Colonic mucosa (tissue), 4 donors: ENCODE data around the gene TMEM179. TPM values are rescaled to one million over a fixed set of nuclear protein-coding genes. Genes with fewer than 3 reads are reported as not detected.

Experiments used
- DNase-seq: peaks from one replicate; pipeline ENCODE4 v3.0.0-alpha.2; 2020
- H3K27ac ChIP-seq: fragments of 200-600 bp; one replicate; pipeline ENCODE4 v1.8.0; 2021
- H3K27me3 ChIP-seq: fragments of 200-600 bp; one replicate; pipeline ENCODE4 v1.8.0; 2021
- H3K36me3 ChIP-seq: fragments of 200-600 bp; one replicate; pipeline ENCODE4 v1.8.0; 2021
- H3K4me1 ChIP-seq: fragments of 200-600 bp; one replicate; pipeline ENCODE4 v1.8.0; 2021; ENCODE audit warnings: mild to moderate bottlenecking
- H3K4me3 ChIP-seq: fragments of 200-600 bp; one replicate; pipeline ENCODE4 v1.8.0; 2021
- H3K9ac ChIP-seq, 2 donors: one replicate each; pipeline ENCODE4 v1.7.0; 2013; ENCODE audit warnings: control low read depth in 2 of 2, low read depth in 2 of 2, low read length in 2 of 2
- H3K9me3 ChIP-seq: fragments of 200-600 bp; one replicate; pipeline ENCODE4 v1.8.0; 2021
- intact Hi-C: fragments of 100-400 bp; cut with DNase I; formaldehyde crosslinking; loops from one replicate; pipeline ENCODE4 v1.14.1; 2022
- total RNA-seq, 2 donors: library from RNA; stranded (reverse); fragmentation: NEBNext Ultra II Directional in 1 of 2; extraction: Animal tissue kit (Norgen Biotek cat#: 25700) in 1 of 2; gene quantifications; one replicate each; pipeline ENCODE4 v1.2.1, GENCODE V29; 2021
- TF ChIP-seq, protein P1 (sequence below): fragments of 200-600 bp; IDR thresholded peaks from one replicate; pipeline ENCODE4 v1.8.0; 2022; ENCODE audit warnings: antibody characterized with exemption, mild to moderate bottlenecking
- donor health status: healthy.
- donor health status: DM: no; HTN: no; CAD: no.
- donor health status: DM: no; HTN: no; CAD: no.

Gene TMEM179
- total RNA-seq, 2 donors from 2014 or later: 0.69 TPM; not detected in 1

DNA sequence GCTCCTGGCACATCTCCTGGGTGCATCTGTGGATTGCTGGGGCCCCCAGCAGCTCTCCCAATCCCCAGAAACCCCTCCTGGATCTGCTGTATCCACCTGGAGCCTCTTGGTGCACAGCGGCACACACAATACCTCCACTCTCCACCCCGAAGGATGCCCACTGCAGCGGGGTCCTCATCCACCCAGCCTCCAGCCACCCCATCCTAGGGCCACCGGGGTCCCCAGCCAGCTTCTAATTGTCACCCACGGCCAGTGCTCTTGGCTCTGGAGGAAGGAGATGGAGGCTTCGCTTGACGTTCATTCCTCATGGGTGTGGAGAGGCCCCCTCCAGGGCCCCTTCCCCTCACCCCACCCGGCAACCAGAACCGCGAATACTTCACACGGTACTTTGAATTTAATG is 31.6 kb upstream of the TMEM179 start:
- Histone ChIP-seq H3K4me1 (no peaks in the 10 kb centered on the region), H3K27me3 (no peaks in the 10 kb centered on the region), H3K36me3 (no peaks in the 10 kb centered on the region), H3K27ac (no peak overlapping the region), H3K9ac (no peak overlapping the region), H3K4me3 (no peak overlapping the region), H3K9me3 (no peaks in the 10 kb centered on the region)
- intact Hi-C loops: loop anchor here (5.0 kb wide), 2 partner anchors 499 to 559 kb away; partner anchors contain the start of gene KIF26A
- TF ChIP-seq, protein P1, sequence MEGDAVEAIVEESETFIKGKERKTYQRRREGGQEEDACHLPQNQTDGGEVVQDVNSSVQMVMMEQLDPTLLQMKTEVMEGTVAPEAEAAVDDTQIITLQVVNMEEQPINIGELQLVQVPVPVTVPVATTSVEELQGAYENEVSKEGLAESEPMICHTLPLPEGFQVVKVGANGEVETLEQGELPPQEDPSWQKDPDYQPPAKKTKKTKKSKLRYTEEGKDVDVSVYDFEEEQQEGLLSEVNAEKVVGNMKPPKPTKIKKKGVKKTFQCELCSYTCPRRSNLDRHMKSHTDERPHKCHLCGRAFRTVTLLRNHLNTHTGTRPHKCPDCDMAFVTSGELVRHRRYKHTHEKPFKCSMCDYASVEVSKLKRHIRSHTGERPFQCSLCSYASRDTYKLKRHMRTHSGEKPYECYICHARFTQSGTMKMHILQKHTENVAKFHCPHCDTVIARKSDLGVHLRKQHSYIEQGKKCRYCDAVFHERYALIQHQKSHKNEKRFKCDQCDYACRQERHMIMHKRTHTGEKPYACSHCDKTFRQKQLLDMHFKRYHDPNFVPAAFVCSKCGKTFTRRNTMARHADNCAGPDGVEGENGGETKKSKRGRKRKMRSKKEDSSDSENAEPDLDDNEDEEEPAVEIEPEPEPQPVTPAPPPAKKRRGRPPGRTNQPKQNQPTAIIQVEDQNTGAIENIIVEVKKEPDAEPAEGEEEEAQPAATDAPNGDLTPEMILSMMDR: no peak
- no peak for DNase-seq

DNA sequence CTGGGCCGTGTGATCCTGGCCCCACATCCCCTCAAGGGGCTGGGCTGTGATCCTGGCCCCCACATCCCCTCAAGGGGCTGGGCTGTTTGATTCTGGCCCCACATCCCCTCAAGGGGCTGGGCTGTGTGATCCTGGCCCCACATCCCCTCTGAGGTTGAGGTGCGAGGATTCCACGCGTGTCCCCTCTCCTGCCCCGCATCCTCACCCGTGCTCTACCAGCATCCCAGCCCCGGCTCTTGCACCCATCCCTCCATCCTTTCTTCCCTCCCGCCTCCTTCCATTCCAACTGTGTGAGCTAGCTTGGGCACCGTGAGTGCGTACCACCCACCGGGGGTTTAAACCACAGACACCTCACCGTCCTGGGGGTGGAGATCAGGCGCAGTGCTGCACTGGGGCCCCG is 31.1 kb upstream of the TMEM179 start:
- Histone ChIP-seq H3K4me3 (no peak overlapping the region), H3K36me3 (no peaks in the 10 kb centered on the region), H3K27ac (no peak overlapping the region), H3K9me3 (no peaks in the 10 kb centered on the region), H3K27me3 (no peaks in the 10 kb centered on the region), H3K9ac (no peak overlapping the region), H3K4me1 (no peaks in the 10 kb centered on the region)
- no peak for DNase-seq
- intact Hi-C loops: loop anchor here (5.0 kb wide), 2 partner anchors 498 to 558 kb away; partner anchors contain the start of gene KIF26A
- TF ChIP-seq, protein P1: no peak

GRCh38 chr14:104634886-104635570 is 30.5 kb upstream of the TMEM179 start:
- no peaks in the 10 kb centered on the region for H3K4me1 ChIP-seq
- no peak overlapping the region for H3K9ac ChIP-seq
- H3K27ac ChIP-seq: no peak overlapping the region
- intact Hi-C loops: loop anchor here (5.0 kb wide), 2 partner anchors 498 to 558 kb away; partner anchors contain the start of gene KIF26A
- no peaks in the 10 kb centered on the region for H3K27me3 ChIP-seq
- no peak for DNase-seq
- H3K9me3 ChIP-seq: no peaks in the 10 kb centered on the region
- no peaks in the 10 kb centered on the region for H3K36me3 ChIP-seq
- TF ChIP-seq, protein P1: no peak
- no peak overlapping the region for H3K4me3 ChIP-seq

DNA sequence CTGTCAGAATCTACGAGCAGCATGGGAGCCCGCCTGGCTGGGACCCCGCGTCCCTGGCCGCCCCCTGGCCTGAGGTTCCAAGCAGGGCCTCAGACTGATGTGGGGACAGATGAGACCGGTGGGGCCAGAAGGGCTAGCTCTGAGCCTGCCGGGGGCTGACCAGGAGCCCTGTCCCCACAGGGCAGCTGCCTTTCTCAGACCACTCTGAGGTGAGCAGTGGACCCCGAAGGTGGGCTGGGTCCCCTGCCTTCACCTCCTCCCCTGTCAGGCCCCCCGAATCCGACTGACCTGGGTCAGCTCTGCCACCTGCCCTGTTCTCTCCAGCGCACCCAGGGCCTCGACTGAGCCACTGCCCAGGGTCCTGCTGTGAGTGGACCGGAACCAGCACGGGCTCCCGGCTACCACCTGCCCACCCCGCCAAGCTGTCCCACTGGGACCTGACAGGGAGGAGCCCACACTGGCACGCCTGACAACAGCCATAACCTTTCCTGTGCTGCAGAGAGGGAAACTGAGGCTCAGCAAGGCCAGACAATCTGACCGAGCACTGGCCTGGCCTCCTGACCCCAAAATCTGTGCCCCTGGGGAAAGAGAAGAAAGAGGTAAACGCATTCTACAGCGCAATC is 29.7 kb upstream of the TMEM179 start:
- TF ChIP-seq, protein P1: no peak
- Histone ChIP-seq H3K36me3 (no peaks in the 10 kb centered on the region), H3K4me3 (no peak overlapping the region), H3K9ac (no peak overlapping the region), H3K27ac (no peak overlapping the region), H3K9me3 (no peaks in the 10 kb centered on the region), H3K27me3 (no peaks in the 10 kb centered on the region), H3K4me1 (no peaks in the 10 kb centered on the region)
- intact Hi-C loops: no loop called here
- DNase-seq: no peak

DNA sequence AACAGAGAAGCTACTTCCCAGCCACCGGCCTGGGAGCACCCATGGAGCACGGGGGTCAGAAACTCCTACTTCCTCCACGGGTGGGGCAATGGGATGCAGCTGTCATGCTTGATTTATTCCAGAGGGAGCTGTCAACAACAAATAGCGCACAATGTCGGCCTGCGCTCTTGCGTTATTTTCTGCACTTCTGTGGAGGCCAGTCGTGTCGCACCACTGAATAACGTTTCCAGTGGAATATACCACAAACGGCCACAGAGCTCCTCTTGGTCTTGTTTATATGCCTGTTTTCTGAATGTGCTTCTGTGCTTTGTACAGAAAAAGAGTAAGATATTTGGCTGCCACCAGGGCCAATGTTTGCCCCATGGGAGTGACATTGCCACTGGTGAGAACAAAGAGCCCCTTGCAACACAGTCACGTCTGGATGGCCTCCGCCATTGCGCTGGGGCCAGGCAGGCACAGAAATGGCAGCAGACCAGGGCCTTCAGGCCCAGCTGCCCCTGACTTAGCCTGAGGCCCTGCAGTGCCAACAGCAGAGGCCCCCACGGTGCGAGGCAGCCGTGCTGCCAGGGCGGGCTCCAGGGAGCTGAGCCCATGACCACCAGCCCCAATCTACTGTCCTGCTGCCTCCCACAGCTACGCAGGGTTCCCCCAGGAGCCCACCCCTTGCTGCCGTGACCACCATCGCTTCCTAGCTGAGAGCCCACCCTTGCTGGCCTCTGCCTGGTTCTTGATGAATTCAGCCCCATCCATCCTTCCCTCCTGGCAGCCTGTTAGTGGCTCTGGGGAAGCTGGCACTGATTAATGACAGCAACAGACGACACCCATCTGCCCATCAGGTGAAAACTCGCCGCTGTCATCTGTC is 28.9 kb upstream of the TMEM179 start:
- intact Hi-C loops: no loop called here
- Histone ChIP-seq H3K9me3 (no peaks in the 10 kb centered on the region), H3K27ac (no peak overlapping the region), H3K9ac (no peak overlapping the region), H3K36me3 (no peaks in the 10 kb centered on the region), H3K4me3 (no peak overlapping the region), H3K4me1 (no peaks in the 10 kb centered on the region), H3K27me3 (no peaks in the 10 kb centered on the region)
- TF ChIP-seq, protein P1: no peak
- no peak for DNase-seq
